NCI-H1105 treated with DMSO at 0.1 percent for 48 hours (cell line): Measurements from ENCODE around the gene ZNF205.
"Not testable (repeated sequence)": the region's sequence is repeated elsewhere in the genome, so short reads cannot be mapped to it uniquely, and the experiment has no call there.

Source experiments
- DNase-seq: peaks from one replicate; lab custom pipeline; 2025; lab: John Stamatoyannopoulos, UW

ZNF205 gene

DNA sequence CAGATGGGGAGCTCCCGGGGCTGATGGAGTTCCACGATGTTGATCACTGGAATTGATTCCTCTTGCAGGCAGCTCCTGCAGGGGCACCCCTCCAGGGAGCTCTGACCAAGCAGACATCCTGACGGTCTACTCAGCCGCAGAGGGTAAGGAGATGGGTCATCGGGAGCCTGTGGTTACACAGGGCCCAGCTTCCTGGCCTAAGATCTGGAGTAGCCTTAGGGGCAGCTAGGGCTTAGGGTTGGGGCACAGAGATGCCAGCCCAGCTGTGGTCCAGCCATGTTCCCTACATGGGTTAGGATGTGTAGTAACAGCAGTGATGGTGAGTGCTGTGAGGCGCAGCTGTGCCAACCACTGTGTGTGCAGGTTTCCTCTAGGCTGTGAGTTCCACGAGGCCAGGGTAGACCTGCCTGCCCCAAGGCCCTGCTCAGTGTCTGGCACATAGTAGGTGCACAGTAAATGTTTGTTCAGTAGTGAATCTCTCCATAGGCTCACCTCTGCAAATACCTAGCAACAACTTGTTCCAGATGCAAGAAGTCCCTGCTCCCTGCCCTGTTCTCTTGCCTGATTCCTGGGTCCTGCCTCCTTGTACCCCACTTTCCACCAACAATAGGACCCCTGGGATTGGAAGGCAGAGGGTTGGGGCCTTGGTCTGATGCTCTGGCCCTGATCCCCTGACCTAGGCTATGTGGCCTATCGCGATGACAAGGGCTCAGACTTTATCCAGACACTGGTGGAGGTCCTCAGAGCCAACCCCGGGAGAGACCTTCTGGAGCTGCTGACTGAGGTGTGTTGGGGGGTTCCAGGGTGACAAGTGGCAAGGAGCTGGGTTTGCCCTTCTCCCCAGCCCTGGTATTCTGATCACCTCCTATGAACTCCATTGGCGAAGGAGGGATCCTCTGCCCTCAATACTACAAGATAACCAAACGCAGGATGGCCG, 36.1 kb downstream of the ZNF205 start:
- DNase-seq: no peak

GRCh38 chr16:3149193-3149530, 36.8 kb downstream of the ZNF205 start:
- no peak for DNase-seq

- DNase-seq: peak; percentile 21
Measured at GRCh38 chr16:3149630-3150345, 37.4 kb downstream of the ZNF205 start.

DNA sequence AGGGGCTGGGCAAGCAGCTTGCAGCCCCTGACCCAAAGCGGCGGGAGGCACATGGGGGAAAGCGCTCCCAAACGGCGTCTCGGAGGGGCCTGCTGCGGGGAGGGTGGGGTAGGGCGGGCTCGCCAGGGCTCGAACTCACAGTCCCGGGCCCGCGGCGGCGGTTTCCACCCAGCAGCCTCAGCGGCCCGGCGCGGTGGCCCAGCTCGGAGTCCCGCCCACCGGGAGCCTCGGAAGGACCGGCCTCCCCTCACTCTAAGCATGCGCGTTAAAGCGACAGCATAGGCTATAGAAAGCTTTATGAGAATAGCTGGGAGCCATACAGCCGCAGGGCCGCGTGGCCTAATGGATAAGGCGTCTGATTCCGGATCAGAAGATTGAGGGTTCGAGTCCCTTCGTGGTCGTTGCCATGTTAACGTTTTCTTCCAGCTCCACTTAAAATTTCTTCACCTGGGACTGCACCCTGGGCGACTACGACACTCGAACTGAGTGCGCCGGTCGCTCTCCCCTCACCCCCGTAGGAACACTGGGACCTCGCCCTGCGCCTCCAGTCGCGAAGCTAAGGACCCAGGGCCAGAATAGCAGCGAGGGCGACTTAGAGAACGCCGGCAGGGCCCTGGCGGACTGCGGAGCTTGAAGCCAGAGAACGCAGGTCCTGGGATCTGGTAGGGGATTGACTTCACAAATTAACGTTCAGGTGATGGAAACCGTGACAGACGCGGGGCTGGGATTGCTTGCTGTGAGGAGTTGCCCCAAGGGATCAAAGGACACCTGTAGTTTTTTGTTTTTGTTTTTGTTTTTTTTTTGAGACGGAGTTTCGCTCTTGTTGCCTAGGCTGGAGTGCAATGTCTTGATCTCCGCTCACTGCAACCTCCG, 38.2 kb downstream of the ZNF205 start:
- DNase-seq: peak; percentile 85

DNA sequence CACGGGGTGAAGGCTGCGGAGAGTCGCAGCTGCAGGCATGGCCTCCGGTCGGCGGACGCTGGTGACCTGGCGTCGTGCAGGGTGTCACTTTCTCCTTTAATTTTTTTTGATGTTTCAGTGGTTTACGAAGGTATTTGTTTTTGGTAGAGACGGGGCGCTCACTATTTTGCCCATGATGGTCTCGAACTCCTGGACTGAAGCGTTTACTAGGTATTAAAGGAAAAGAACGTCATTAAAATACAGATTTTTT, 39.6 kb downstream of the ZNF205 start:
- no peak for DNase-seq

- DNase-seq: peak; percentile 76
Measured at GRCh38 chr16:3152277-3152990, 40.0 kb downstream of the ZNF205 start.

DNA sequence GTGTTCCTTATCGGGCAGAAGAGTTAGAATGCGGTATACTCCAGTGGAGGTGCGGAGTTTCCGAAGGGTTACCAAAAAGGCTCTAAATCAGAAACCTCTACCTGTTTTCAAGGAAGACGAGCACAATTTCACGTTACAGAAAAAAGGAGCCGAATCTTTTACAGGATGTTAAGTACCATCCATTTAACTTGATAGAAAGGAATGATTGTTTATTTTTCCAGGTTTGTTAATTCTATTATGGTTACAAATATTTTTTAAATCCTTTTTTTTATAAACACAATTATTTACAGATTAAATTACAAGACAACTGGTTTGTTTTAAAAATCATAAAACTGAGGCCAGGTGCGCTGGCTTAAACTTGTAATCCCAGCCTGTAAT, 40.6 kb downstream of the ZNF205 start:
- DNase-seq: no peak

DNA sequence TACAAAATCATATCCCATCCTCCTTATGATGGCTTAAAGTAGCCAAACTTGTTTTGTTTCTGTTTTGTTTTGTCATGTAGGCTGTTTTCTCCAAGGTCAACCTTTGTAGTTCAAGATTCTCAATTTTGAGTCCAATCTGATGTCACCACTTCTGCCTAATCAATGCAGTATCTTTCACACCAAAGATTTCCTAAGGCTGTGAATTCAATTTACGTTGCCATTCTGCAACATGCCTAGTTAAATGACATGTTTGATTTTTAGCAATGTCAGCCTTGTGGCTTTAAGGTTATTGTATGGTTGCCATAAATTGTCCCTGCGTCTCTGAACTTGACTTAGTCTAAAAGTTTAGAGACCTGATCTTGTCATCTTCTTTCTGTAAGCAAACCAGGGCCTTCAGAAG, 42.8 kb downstream of the ZNF205 start:
- no peak for DNase-seq

- DNase-seq: no peak
Measured at GRCh38 chr16:3155972-3156371, 43.6 kb downstream of the ZNF205 start.

GRCh38 chr16:3157229-3158025, 45.0 kb downstream of the ZNF205 start:
- peak; percentile 42 for DNase-seq

DNA sequence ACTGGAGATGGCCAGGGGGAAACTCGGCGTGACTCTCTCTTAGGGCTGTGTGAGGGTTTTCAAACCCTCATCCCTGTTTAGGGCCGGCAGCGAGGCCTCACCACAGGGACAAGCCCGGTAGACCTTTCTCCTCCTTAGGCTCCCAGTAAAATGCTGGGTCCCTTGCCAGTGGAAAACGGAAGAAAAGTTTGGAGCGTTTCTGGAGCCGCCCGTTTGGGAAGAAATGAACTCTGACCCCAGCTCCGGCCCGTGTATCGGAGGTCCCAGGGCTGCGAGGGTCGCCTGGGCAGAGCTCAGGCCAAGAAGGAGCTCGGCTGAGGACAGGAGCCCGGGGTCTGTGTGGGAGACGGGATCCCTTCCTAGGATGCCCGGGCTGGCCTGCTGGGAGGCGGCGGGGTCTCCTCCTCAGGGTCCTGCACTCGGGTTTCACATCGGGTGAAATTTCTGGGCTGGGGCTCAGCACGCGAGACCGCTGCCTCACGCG, 45.7 kb downstream of the ZNF205 start:
- no peak for DNase-seq

- DNase-seq: peak; percentile 6
Measured at GRCh38 chr16:3158510-3159314, 46.3 kb downstream of the ZNF205 start.

DNA sequence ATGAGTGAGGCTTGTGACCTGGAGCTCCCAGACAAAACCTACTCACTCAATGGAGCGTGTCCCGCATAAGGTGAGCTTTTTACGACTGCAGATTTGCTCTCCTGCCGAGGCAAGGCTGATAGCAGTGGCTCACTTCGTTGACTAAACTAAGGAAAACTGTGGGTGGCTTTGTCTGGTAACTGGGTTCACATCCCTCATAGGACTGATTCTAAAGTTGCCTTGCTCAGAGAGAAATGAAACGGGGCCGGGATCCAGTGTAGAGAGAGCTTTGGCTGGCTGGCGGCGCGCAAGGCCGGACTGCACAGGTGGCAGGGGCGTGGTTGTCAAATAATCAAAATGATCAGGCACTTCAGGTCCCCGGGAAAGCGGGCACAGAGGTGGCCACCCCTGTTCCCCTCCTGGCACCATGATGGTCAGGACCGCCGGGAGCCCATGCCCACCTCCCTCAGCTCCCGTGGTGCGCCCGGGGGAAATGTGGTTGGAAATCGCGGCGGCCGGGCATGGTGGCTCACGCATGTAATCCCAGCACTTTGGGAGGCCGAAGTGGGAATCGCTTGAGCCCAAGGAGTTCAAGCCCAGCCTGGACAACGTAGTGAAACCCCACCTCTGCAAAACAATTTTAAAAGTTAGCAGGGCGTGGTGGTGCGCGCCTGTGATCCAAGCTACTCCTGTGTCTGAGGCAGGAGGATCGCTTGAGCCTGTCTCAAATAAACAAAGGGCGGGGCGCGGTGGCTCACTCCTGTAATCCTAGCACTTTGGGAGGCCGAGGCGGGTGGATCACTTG, 49.0 kb downstream of the ZNF205 start:
- no peak for DNase-seq

GRCh38 chr16:3164121-3164991, 52.0 kb downstream of the ZNF205 start:
- DNase-seq: no peak

DNA sequence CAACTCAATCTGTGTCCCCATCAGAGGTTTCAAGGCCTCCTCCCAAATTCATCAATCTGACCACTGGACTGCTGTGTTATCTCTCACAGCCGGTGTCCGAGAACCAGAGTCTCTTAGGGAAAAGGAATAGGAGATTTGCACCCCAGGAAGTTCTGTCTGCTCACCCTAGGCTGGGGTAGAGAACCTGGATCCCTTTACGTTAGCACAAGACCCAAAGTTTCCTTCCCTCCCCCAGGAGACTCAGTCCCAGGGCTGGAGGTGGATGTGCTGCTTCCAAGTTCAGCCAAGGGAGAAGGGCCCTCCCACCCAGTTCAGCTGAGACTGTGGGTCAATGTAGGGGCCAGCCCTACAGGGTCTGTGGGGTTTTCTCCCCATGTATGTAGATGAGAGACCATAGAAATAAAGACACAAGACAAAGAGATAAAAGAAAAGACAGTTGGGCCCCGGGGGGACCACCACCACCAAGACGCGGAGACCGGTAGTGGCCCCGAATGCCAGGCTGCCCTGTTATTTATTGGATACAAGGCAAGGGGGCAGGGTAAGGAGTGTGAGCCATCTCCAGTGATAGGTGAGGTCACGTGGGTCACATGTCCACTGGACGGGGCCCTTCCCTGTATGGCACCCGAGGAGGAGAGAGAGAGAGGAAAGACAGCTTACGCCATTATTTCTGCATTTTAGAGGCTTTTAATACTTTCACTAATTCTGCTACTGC, 52.9 kb downstream of the ZNF205 start:
- DNase-seq: no peak

DNA sequence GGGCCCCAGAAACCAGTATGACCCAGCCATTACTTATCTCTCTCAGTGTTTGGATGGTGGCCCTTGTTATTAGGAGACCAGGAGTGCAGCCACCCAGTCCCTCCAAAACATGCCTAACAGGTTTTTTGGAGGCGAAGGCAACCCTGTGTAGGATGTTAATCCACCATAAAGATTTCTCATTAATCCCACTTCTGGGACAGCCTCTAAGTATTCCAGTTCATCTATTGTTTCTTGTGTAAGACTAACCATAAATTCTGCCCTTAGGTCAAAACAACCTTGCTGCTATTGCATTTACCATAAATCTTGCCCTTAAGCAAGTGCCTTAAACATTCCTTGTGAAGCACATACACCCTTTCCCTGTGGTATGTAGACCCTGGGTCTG, 54.1 kb downstream of the ZNF205 start:
- no peak for DNase-seq

DNA sequence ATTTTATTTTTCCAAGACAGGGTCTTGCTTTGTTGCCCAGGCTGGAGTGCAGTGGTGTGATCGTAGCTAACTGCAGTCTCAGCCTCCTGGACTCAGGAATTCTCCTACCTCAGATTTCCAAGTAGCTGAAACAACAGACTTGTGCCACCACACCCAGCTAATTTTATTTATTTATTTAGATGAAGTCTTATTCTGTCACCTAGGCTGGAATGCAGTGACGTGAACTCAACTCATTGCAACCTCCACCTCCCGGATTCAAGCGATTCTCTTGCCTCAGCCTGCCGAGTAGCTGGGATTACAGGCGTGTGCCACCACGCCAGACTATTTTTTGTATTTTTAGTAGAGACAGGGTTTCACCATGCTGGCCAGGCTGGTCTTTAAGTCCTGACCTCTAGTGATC, 56.3 kb downstream of the ZNF205 start:
- not testable (repeated sequence) for DNase-seq
